GM18873 (cell line): ENCODE results near the gene BBS9.
"Not testable (repeated sequence)": the region's sequence is repeated elsewhere in the genome, so short reads cannot be mapped to it uniquely, and the experiment has no call there.

Experiments used
- ATAC-seq: cut with Tn5 transposase; IDR thresholded peaks from one replicate; pipeline ENCODE4 v1.9.1; 2021; ENCODE audit warnings: mild to moderate bottlenecking, moderate library complexity, moderate number of reproducible peaks; ENCODE audit not compliant: unreplicated experiment, low FRiP score

Gene BBS9

GRCh38 chr7:33472348-33473025, 343.1 kb downstream of the BBS9 start:
- no peak for ATAC-seq

- no peak for ATAC-seq
Measured at GRCh38 chr7:33477719-33478480, 348.5 kb downstream of the BBS9 start.

GRCh38 chr7:33484476-33484875, 355.1 kb downstream of the BBS9 start:
- ATAC-seq, result not testable (repeated sequence)

- ATAC-seq, result no peak
Measured at GRCh38 chr7:33485747-33486493, 356.6 kb downstream of the BBS9 start.

DNA sequence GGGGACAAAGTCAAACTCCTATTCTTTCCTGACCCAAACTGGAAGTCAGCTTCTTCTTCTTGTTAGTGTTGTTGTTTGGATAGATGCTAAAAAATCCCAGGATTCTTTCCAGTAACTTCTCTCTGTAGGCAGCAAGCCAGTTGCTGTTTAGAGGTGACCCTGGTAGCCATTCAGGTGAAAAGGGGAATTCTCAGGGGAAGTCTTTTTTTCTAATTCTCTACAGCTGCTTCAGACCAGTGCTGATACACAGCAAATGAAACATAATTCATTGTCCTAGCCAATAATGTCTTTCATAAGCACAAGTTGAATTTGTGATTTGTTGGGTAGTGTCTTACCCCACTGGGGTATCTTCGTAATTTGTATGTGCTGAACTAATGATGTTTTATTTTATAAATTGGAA, 357.3 kb downstream of the BBS9 start:
- ATAC-seq, result no peak

- no peak for ATAC-seq
Measured at GRCh38 chr7:33487998-33488682, 358.8 kb downstream of the BBS9 start.

DNA sequence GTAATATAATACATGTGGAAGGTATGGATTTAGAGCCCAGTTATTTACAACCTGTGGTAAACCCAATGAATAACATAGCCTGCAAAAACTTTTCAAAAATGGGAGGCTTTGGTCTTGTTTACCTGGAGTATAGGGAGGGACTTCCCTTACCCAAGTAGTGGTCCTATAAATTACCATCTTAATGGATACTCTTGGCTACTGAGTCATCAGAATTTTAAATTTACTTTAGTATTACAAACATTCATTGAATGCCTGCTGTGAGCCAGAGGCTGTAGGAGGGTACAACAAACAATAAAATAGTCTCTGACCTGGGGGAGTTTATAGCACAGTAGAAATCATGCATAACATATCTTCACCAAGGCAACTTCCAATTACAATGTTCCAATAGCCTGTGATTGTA, 365.1 kb downstream of the BBS9 start:
- ATAC-seq, result no peak

DNA sequence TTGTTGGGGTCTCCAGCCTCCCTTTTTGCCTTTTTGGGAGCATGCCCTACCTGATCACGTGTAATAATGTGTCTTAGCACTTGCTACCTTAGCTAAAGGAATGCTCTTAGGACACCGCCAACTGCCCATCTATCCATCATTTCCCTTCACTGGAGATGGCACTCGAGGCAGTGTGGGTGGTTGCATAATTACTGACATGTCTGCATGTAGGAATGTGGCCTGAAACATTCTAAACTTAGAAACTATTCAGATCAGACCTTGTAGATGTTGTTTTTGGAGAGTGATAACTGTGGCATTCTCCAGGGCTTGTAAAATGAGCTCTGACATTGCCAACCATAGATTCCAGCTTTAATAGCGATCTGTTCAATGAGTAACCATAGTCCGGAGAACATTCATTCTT, 365.8 kb downstream of the BBS9 start:
- no peak for ATAC-seq

GRCh38 chr7:33497051-33497450, 367.7 kb downstream of the BBS9 start:
- no peak for ATAC-seq

DNA sequence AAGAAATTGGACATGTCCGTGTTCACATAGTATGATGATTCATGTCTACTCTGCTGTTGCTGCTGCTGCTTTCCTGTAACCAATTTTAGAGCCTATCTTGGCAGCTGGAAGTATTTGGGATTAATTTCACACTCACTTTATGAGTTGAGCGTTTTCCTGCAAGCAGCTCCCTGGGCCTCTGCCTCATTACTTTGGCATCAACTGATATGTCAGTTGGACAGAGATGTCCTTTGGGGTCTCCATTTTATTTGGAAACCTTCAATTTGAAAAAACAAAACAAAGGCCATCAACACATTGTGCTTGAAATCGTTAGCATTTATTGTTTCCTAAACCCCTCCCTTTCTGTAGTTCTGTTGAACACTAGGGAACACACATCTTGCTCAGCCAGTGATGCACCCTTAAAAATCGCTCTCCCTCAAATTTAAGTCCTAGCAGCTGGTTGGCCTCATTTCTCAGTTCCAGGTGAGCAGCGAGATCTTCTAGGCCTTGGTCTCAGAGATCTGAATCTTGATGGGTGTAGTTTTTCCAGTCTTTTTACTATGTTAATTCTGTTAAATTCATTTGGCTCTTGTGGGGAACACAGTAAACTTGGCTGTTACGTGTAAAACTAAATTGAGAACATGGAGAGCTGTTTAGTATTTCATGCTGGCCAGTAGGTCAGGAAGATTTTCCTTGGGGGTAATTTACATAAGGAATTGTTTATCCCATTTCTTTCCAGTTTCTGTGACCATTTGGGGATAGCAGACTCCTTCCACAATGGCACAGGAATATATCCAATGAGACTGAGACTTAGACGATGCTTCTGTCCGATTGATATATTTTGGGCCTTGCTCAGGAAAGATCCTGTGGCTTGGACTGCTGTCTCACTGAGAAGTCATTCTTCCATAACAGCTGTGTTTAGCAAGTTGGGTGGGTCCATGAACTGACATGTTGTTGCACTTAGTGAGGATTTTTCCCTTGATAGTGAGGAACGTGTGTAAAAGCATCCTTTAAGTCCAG, 371.6 kb downstream of the BBS9 start:
- ATAC-seq, result no peak

DNA sequence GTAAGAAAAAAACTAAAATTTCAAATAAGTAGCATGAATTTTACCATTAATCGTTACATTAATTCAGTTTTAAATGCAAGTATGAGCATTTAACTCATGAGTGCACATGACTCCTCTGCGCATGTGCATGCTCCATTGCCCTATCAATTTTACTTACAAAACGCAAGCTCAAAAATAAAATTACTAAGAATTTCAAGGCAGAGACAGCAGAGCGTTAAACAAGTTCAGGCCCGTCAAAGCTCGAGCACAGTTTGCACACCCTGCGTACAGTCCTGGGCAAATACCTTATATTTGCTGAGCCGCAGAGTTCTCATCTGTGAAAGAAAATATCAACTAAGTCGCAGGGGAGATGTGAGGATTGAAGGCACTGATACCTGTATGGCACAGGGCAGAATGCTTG, 373.6 kb downstream of the BBS9 start:
- no peak for ATAC-seq

DNA sequence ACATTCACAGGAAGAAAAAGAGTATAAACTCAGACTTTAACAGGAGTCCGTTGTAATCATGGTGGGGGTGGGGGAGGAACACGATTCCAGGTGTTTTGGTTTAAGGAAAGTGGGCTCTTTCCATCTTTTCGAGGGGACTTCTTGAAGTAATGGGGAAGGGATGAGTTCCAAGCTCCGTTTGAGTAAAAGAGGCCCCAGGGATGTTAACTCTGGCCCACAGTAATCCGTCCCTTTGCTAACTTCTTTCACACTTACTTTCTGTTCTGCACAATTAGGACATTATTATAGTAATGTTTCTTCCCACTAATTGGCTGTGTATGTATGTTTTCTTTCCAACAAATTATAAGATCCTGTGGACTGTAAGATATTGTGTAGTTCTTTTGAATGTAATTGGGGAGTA, 374.4 kb downstream of the BBS9 start:
- no peak for ATAC-seq

- no peak for ATAC-seq
Measured at GRCh38 chr7:33504266-33504665, 374.9 kb downstream of the BBS9 start.

DNA sequence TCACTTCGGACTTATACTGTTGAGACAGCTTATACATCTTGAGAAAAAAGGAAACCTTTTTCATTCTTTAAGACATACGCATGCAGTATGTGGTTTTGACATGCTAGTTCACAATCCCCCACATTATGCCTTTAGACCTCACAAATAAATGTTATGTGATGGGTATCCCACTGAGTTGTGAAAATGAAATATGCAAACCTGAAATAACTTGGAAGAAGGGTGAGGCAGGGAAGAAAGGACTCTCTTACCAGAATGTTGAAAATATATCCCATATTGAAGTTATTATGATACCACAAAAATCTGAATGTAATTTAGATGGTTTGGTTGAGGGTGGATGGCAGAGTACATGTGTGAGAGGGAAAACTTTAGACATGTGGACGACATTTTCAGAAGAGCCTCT, 379.8 kb downstream of the BBS9 start:
- ATAC-seq, result no peak

GRCh38 chr7:33511778-33512177, 382.4 kb downstream of the BBS9 start:
- no peak for ATAC-seq

DNA sequence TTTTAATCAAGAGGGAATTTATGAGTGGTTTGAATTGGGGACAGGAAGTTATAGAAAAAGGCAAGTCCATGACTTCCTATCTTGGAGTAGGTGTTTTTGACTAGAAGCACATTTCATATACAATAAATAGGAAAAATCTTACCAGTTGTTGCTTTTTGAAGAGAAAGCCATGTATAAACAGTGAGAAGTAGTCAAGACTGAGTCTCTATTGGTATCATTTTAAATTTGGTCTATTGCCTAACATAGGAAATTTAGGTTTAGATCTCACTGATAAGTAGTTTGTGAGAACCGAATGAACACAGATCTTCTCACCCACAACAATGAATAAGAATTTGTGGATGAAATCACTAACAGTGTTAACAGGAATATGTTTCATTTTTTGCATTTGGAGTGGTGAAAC, 387.2 kb downstream of the BBS9 start:
- ATAC-seq, result no peak

DNA sequence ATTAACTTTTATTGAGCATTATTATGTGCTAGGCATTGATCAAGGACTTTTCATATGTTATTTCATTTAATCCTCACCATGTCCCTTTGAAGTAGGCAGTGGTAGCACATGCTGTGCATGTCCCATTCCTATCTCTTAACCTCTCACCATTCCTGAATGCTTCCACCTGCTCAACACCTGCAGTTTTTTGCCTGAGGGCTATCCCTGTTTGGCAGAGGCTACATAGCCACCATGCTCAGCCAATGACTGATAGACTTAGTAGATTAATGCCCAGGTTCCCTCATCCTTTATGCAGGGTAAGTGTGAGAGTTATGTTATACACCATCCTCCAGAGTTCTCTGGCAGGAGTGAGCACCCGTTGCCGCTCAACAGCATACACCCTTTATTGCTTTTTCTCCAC, 387.8 kb downstream of the BBS9 start:
- no peak for ATAC-seq

GRCh38 chr7:33527008-33527407, 397.6 kb downstream of the BBS9 start:
- ATAC-seq, result not testable (repeated sequence)

GRCh38 chr7:33527613-33528012, 398.2 kb downstream of the BBS9 start:
- not testable (repeated sequence) for ATAC-seq

- no peak for ATAC-seq
Measured at GRCh38 chr7:33529070-33529469, 399.7 kb downstream of the BBS9 start.
